ENCODE results near the gene ISY1.
"Not testable (repeated sequence)": the region's sequence is repeated elsewhere in the genome, so short reads cannot be mapped to it uniquely, and the experiment has no call there.

ISY1 gene

DNA sequence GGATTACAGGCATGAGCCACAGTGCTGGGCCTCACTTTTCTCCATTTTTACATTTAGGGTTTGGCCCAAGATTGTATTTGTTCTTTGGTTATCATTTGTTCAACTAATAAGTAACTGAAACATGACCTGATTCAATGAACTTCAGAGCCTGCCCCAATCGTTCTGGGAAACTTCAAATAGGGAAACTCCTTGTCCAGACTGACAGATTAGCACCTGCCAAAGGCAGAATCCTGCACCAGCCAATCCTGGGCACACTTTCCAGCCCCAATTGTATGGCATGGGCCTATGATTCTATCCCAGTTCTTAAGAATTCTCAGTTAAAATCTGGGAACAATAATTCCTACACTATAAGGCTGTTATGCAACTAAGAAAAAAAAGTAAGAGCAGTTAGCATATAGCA, 21.0 kb downstream of the ISY1 start:
- TF ChIP-seq, protein P1, sequence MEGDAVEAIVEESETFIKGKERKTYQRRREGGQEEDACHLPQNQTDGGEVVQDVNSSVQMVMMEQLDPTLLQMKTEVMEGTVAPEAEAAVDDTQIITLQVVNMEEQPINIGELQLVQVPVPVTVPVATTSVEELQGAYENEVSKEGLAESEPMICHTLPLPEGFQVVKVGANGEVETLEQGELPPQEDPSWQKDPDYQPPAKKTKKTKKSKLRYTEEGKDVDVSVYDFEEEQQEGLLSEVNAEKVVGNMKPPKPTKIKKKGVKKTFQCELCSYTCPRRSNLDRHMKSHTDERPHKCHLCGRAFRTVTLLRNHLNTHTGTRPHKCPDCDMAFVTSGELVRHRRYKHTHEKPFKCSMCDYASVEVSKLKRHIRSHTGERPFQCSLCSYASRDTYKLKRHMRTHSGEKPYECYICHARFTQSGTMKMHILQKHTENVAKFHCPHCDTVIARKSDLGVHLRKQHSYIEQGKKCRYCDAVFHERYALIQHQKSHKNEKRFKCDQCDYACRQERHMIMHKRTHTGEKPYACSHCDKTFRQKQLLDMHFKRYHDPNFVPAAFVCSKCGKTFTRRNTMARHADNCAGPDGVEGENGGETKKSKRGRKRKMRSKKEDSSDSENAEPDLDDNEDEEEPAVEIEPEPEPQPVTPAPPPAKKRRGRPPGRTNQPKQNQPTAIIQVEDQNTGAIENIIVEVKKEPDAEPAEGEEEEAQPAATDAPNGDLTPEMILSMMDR (conservative IDR thresholded peaks at IDR 0.05; ENCODE audit: control insufficient read depth, insufficient read depth, low read depth, low read length) = no peak
- H3K4me3 ChIP-seq (ENCODE audit: control insufficient read depth, low read depth, low read length) = no peak overlapping the region
- DNase-seq (ENCODE audit: low read depth) = no peak

DNA sequence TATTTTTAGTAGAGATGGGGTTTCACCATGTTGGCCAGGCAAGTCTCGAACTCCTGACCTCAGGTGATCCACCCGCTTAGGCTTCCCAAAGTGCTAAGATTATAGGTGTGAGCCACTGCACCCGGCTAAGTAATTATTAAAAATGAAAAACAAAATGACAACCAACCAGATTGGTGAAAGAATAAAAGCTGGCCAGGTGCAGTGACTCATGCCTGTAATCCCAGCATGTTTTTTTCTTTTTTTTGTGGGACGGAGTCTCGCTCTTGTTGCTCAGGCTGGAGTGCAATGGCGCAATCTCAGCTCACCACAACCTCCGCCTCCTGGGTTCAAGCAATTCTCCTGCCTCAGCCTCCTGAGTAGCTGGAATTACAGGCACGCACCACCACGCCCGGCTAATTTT, 24.6 kb downstream of the ISY1 start:
- not testable (repeated sequence) for H3K4me3 ChIP-seq (ENCODE audit: control insufficient read depth, low read depth, low read length); DNase-seq (ENCODE audit: low read depth)

DNA sequence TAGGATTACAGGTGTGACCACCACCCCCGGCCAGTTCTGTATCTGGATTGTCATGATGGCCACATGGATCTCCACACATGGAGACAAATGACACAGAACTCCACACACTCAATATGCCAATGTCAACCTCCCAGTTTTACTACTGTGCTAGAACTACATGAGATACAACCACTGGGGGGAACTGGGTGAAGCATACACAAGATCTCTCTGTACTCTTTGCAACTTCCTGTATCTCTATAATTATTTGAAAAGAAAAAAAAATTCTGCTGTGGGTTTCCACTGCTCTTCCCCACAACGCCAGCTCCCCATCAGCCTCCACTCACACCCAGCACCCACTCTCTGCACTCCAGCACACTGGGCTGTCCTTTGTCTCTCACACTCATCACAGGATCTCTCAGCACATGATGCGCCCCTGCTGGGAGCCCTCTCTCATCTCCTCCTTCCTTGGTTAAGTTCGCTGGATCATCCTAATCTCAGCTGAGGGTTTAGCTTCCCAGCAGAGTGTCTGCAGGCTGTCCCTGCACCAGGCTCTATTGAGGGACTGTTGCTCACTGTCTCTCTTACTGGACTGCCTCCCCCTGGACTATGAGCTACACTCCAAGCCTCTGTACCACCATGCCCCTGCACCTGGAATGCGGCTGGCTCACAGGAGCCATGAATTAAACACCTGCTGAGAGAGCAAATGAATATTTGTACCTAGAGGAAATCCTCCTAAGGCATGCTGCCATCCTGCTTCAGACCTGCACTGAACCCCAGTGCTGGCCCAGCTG, 28.6 kb downstream of the ISY1 start:
- no peak for DNase-seq (ENCODE audit: low read depth)
- TF ChIP-seq, protein P1 (conservative IDR thresholded peaks at IDR 0.05; ENCODE audit: control insufficient read depth, insufficient read depth, low read depth, low read length) = no peak
- no peak overlapping the region for H3K4me3 ChIP-seq (ENCODE audit: control insufficient read depth, low read depth, low read length)

DNA sequence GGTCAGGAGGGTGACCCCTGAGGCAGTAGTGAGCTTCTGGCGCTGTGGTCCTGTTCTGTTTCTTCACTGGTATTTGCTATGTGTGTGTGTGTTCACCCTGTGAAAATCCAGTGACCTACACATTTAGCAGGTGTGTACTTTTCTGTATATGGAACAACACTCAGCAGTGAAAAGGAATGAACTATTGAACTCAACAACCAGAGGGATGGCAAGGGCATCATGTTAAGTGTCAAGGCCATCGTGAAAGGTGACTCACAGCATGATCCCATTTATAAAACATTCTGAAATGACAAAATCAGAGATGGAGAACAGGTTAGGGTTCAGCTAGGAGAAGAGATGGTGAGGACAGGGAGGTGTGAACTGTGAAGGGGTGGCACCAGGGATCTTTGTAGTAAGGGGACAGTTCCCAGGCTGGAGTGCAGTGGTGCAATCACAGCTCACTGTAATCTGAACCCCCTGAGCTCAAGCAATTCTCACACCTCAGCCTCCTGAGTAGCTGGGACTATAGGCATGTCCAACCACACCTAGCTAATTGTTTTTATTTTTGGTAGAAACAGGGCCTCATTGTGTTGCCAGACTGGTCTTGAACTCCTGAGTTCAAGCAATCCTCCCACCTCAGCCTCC, 29.3 kb downstream of the ISY1 start:
- TF ChIP-seq, protein P1 (conservative IDR thresholded peaks at IDR 0.05; ENCODE audit: control insufficient read depth, insufficient read depth, low read depth, low read length) = no peak
- H3K4me3 ChIP-seq (ENCODE audit: control insufficient read depth, low read depth, low read length) = no peak overlapping the region
- DNase-seq (ENCODE audit: low read depth) = no peak

DNA sequence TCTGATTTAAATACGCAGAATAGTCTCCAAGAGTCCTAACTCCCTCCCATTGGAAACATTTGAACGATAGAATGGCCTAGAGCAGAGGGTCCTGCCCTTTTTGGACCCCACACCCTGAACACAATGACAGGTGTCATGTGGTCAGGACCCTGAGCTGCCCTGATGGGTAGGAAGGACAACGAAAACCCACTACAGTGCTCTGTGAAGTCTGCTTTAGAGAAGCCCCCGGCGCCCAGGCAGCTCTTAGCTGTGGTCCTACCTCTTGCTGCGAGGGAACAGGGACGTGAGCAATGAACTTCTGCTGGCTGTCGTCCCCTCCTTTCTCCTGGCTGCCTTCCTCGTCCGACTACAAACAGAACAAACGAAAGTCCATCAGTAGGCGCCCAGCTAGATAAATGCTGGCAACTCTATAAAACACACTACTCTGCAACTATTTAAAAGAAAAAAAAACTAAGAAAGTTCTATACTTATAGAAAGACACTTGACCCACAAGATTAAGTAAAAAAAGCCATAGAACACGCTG, 30.5 kb downstream of the ISY1 start:
- H3K4me3 ChIP-seq (ENCODE audit: control insufficient read depth, low read depth, low read length) = no peak overlapping the region
- TF ChIP-seq, protein P1 (conservative IDR thresholded peaks at IDR 0.05; ENCODE audit: control insufficient read depth, insufficient read depth, low read depth, low read length) = no peak
- DNase-seq (ENCODE audit: low read depth) = no peak

DNA sequence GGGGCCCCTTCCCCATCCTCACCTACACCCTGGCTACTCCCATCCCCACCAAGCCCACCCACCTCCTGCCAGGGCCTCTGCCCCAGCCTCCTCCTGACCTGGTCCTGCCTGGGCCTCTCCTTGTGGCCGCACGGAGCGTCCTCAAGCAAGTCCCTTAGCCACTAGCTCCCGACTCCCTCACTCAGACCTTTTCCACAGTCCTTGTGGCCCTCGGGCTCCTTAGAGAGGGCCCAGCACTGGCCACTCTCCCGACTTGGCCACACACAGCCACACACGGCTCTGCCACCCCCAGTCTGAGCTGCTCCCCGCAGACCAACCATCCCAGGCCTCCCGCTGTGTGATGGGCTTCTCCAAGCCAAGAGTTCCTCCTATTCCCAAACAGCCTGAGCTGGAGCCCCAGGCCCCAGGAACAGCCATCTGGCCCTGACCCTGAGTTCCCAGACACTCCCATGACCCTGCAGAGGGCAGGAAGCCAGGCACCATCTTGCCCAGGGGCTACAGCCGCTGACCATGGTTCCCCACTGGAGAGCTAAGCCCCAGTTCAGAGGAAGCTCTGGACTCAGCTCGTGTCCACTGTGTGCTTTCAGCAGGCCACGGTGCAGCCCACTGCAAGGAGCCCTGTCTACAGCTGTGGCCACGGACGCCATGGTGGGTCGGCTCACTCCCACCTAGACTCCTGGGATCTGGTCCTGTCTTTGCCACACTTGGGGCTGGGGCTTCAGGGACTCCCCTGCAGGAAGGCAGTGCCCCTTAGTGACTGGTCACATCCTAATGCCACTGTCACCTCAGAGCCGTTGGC, 32.3 kb downstream of the ISY1 start:
- no peak for DNase-seq (ENCODE audit: low read depth)
- no peak overlapping the region for H3K4me3 ChIP-seq (ENCODE audit: control insufficient read depth, low read depth, low read length)
- TF ChIP-seq, protein P1 (conservative IDR thresholded peaks at IDR 0.05; ENCODE audit: control insufficient read depth, insufficient read depth, low read depth, low read length) = no peak
